HG02970 (cell line): ENCODE results near the gene GGA1.
A peak's percentile ranks its signal among the peaks of the same experiment; 100 is the strongest.

Source experiments
- ATAC-seq: cut with Tn5 transposase; IDR thresholded peaks from one replicate; pipeline ENCODE4 v1.9.1; 2021; ENCODE audit warnings: mild to moderate bottlenecking, moderate library complexity, moderate number of reproducible peaks; ENCODE audit not compliant: unreplicated experiment, low FRiP score

Gene GGA1

GRCh38 chr22:37627121-37627520, 18.5 kb downstream of the GGA1 start:
- no peak for ATAC-seq

DNA sequence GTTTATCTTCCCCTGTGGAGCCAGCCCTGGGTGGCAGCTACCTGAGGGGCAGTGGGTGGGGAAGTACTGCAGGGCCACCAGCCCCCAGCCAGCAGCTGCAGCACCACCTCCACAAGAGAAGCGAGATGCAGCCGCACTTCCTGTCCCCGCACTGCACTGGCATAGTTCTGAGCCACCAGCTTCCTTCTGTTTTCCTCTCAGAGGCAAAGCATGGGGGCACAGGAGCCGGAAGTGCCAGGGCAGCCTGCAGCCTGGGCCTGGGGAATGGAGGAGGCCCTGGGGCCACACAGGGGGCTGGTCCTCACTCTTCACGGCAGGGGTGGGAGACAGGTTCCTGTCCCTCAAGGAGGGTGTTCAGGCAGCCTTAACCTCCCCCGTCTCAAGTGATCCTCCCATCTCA, 18.9 kb downstream of the GGA1 start:
- ATAC-seq = no peak

DNA sequence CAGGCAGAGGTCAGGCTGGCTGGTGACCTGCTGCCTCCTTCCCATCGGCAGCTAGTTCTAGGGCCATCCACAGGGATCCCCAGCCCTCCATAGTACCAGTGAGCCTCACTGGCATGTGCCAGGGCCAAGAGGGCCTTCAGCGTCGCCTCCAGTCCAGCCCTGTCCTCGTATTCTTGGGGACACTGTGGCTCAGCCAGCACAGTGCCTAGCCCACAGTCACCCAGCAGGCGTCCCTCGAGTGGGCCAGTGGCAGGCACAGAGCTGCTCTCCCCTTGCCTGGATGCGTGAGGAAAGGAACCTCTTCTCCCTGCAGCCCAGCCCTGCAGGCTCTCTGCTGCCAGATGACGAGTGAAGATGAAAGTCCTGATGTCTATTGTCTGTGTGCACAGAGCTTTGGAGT, 20.2 kb downstream of the GGA1 start:
- no peak for ATAC-seq

GRCh38 chr22:37629928-37630327, 21.3 kb downstream of the GGA1 start:
- ATAC-seq = no peak

DNA sequence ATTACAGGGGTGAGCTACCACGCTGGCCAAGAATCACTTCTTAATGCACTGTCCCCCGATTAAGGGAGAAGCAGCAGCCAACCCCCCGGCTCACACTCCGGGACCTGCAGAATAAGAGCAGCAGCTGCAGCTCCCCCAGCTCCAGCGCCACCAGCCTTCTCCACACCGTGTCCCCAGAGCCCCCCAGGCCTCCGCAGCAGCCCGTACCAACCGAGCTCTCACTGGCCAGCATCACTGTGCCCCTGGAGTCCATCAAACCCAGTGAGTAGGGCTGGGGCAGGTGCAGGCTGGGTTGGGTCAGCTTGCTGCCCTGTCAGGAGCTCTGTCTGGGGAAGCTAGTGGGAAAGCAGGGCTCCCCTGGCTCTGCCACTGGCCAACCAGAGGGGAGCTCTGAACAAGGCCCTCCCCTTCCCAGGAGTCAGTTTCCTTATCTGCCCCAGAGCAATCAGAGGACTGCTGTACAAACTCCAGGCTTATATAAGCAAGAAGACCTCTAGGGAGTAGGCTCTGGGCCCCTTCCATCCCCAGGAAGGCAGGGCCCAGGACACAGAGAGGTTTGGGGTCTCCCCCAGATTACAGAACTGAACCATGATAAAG, 22.3 kb downstream of the GGA1 start:
- no peak for ATAC-seq

GRCh38 chr22:37631448-37632173, 23.0 kb downstream of the GGA1 start:
- ATAC-seq = no peak

GRCh38 chr22:37632174-37633088, 23.8 kb downstream of the GGA1 start:
- ATAC-seq = no peak

- ATAC-seq = peak; percentile 47
These were observed 24.5 kb downstream of the GGA1 start for GRCh38 chr22:37633089-37633624.

GRCh38 chr22:37633625-37634416, 25.2 kb downstream of the GGA1 start:
- ATAC-seq = peak; percentile 39

DNA sequence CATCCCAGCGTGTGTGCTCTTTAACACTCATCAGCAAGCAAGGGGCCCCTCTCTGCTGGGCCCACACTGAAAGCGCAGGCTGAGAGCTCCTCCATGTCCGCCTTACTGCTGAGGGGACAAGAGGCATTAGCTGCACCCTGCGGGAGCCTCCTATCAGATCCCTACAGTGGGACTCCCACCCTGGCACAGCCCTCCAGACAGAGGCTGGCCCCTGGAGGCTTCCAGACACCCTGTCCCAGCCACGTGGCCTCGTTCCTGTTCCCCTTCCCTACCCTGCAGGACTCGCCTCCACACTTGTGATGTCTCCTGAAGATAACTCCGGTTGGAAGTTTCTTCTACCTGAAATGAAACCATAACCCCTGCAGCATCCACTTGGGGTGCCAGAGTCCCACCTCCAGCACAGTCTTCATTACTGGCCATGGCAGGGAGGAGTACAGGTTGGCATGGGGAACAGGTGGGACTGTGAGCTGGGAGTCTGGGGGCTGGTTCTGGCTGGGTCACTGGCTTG, 25.8 kb downstream of the GGA1 start:
- ATAC-seq = no peak

DNA sequence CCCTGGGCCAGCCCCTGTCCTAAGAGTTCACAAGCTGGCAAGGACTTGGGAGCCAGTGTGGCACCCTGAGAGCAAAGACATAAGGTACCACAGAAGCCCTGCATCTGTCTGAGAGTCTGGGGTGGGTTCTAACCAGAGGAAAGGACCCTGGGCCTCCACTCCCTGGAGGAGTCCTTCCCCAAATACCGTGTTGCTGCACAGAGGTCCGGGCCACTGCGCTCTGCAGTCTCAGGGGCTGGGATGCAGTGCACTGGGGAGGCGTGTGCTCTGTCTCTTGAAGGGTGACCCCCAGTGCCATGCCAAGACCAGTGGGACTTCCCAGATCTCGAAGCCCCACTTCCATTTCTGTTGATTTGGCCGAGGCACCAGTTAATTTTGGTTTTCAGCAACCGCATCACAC, 26.5 kb downstream of the GGA1 start:
- no peak for ATAC-seq

- no peak for ATAC-seq
These were observed 27.7 kb downstream of the GGA1 start for GRCh38 chr22:37636186-37636948.

DNA sequence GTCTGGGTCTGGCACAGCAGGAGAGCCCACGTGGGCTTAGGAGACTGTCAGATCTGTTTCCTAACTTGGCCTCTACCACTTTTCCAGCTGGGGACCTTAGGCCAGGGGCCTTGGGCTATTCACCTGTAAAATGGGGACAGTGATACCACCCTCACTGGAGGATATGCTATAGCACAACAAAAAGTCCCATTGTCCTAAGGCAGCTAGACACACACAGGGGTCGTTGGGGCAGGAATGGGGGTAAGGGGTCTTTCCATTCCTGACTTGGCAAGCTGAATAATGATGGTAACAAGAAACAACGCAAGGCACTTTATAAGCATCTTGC, 28.3 kb downstream of the GGA1 start:
- ATAC-seq = no peak

DNA sequence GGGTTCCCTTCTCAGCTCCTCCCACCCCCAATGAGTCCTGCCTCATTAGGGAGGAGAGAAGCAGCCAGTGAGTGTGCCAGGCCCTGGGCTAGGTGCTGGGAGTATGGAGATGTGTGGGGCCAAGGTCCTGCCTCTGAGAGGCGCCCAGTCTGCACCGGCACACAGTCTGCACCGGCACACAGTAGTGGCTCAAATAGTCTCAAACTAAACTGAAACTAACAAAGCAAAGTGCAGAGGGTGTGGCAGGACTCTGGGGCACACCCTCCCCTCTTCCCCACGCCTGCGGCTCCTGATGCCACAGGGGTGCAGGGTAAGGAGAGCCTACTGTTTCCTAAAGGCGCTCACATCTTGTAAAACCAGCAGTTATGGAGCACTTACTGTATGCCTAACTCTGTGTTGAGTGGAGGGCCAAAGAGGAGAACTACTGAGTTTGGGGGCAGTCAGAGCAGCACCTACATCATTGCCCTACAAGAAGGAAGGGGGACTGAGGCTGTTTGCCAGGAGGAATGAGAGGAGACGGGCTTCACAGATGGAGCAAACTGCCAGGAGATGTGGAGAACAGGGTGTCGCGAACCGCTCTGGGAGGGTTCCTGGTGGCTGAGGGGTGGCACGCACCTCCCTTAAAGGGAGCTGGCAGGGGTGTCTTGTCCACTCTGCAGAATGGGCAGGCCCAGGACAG, 29.9 kb downstream of the GGA1 start:
- ATAC-seq = no peak

GRCh38 chr22:37639070-37639760, 30.6 kb downstream of the GGA1 start, which contains the start of gene SH3BP1:
Gene SH3BP1, plus strand, starts transcription at chr22:37639669. Its CDS starts 119 bp downstream, at chr22:37639788.
- no peak for ATAC-seq

DNA sequence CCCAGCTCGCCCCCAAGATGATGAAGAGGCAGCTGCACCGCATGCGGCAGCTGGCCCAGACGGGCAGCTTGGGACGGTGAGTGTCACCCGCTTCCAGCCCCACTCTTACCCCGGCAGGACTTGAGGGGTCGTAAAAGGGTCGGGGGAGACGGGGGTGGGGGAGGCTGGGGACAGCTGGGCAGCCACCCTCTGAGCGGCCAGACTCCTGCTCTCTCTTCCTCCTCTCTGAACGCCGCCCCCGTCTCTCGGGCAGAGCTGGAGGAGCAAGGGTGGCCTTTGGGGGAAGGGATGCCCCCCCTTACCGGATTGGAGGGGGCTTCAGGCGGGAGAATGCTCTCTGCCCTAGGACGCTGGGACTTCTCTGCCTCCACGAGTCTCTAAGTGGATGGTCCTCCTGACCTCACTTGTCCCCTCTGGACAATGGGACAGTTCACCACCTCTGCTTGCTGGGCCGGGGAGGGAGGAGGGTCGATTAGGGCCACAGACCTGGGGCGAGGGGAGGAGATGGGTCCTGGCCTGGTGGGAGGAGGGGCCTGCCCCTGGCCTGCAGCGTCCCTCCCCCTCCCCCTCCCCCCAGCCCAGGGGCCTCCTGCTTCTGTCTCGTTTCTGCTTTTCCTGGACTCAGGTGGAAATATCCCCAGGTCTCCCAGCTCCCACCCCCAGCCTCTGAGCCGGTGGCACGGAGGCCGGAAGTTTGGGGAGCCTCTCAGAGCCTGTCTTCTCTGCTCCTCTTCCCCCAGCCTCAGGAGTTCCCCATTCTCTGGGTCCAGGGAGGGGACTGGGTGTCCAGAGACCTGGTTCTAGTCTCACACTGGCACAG, 31.3 kb downstream of the GGA1 start:
- ATAC-seq = no peak
